Loucy (cell line): ENCODE measurements around the gene STAT4.

ENCODE experiments used
- H2AFZ ChIP-seq: fragments of 200-600 bp; sonication (generic); 2 replicates; pipeline ENCODE4 v1.6.0; 2016; ENCODE audit warnings: antibody characterized with exemption, mild to moderate bottlenecking, low read length, moderate library complexity
- H3F3A ChIP-seq: fragments of 200-600 bp; 2 replicates; pipeline ENCODE4 v1.6.0; 2016; ENCODE audit warnings: antibody characterized with exemption, low read depth, mild to moderate bottlenecking
- H3K27me3 ChIP-seq: fragments of 200-600 bp; sonication (generic); 2 replicates; pipeline ENCODE4 v1.6.1; 2014; ENCODE audit warnings: low read length, mild to moderate bottlenecking; ENCODE audit not compliant: insufficient read depth, poor library complexity, severe bottlenecking
- H3K36me3 ChIP-seq: fragments of 200-600 bp; sonication (generic); 2 replicates; pipeline ENCODE4 v1.6.1; 2016; ENCODE audit warnings: low read length; ENCODE audit not compliant: insufficient read depth
- H3K4me1 ChIP-seq: fragments of 200-600 bp; sonication (generic); 2 replicates; pipeline ENCODE4 v1.5.1; 2014; ENCODE audit warnings: low read length, mild to moderate bottlenecking; ENCODE audit not compliant: insufficient read depth, poor library complexity, severe bottlenecking
- H3K4me2 ChIP-seq: fragments of 200-600 bp; sonication (generic); 2 replicates; pipeline ENCODE4 v1.6.0; 2014; ENCODE audit warnings: antibody characterized with exemption, low read length, low read depth, mild to moderate bottlenecking; ENCODE audit not compliant: poor library complexity, severe bottlenecking
- H3K4me3 ChIP-seq: fragments of 200-600 bp; sonication (generic); 2 replicates; pipeline ENCODE4 v1.5.1; 2014; ENCODE audit warnings: low read length, mild to moderate bottlenecking, mixed read lengths; ENCODE audit not compliant: poor library complexity, severe bottlenecking
- H3K79me2 ChIP-seq: fragments of 200-600 bp; sonication (generic); 2 replicates; pipeline ENCODE4 v1.6.1; 2014; ENCODE audit warnings: low read length; ENCODE audit not compliant: insufficient read depth
- H3K9ac ChIP-seq: fragments of 200-600 bp; sonication (generic); 2 replicates; pipeline ENCODE4 v1.6.0; 2014; ENCODE audit warnings: mild to moderate bottlenecking, low read depth, low read length, moderate library complexity; ENCODE audit not compliant: poor library complexity, severe bottlenecking
- H3K9me2 ChIP-seq: fragments of 200-600 bp; sonication (generic); replicated peaks from 2 replicates; pipeline ENCODE4 v1.6.1; 2016; ENCODE audit warnings: low read depth, low read length, mixed read lengths
- H3K9me3 ChIP-seq: fragments of 200-600 bp; sonication (generic); 2 replicates; pipeline ENCODE4 v1.6.1; 2014; ENCODE audit warnings: mild to moderate bottlenecking, antibody characterized with exemption, low read length, low read depth; ENCODE audit not compliant: insufficient read depth
- H4K20me1 ChIP-seq: fragments of 200-600 bp; sonication (generic); 2 replicates; pipeline ENCODE4 v1.6.0; 2014; ENCODE audit warnings: antibody characterized with exemption, low read length, mild to moderate bottlenecking; ENCODE audit not compliant: insufficient read depth, poor library complexity, severe bottlenecking
- EZH2phosphoT487 ChIP-seq: fragments of 200-600 bp; IDR thresholded peaks from 2 replicates; pipeline ENCODE4 v1.6.1; 2018; ENCODE audit warnings: antibody characterized with exemption, mild to moderate bottlenecking, moderate library complexity, borderline replicate concordance
- TF ChIP-seq, protein P1 (sequence below): fragments of 200-600 bp; sonication (generic); conservative IDR thresholded peaks from 2 replicates; pipeline ENCODE4 v1.5.1; 2014; ENCODE audit warnings: mild to moderate bottlenecking, antibody characterized with exemption, low read length

STAT4 gene

DNA sequence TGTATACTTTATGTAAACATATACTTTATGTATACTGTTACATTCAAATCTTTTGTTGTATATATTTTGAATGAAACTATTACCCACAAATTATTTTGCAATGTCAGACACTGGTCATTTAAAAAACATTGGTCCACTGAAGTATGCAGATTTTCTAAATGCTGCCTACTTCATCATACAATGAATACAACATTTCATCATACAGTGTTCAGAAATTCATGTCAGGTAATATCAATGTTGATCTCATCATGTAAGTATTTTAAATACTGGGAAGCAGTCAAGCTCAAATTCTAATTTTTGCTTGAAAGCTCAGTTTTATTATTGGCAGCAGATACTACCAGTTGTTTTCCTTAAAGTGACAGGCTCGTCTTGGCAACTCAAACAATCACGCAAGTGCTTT lies 2.9 kb upstream of the STAT4 start:
- Histone ChIP-seq H3K4me2 (no peak overlapping the region), H3K36me3 (no peaks in the 10 kb centered on the region), H3F3A (0 out of 2 replicates have a peak, but pooled peaks cover 3% of the 10 kb centered on the region), H3K79me2 (no peaks in the 10 kb centered on the region), H2AFZ (no peak overlapping the region), H3K9me3 (no peaks in the 10 kb centered on the region), H3K27me3 (no peaks in the 10 kb centered on the region), H3K9me2 (no peaks in the 10 kb centered on the region), H3K9ac (no peak overlapping the region), H3K4me3 (no peak overlapping the region), H4K20me1 (no peaks in the 10 kb centered on the region), H3K4me1 (peaks cover 57% of the 10 kb centered on the region)
- TF ChIP-seq, protein P1, sequence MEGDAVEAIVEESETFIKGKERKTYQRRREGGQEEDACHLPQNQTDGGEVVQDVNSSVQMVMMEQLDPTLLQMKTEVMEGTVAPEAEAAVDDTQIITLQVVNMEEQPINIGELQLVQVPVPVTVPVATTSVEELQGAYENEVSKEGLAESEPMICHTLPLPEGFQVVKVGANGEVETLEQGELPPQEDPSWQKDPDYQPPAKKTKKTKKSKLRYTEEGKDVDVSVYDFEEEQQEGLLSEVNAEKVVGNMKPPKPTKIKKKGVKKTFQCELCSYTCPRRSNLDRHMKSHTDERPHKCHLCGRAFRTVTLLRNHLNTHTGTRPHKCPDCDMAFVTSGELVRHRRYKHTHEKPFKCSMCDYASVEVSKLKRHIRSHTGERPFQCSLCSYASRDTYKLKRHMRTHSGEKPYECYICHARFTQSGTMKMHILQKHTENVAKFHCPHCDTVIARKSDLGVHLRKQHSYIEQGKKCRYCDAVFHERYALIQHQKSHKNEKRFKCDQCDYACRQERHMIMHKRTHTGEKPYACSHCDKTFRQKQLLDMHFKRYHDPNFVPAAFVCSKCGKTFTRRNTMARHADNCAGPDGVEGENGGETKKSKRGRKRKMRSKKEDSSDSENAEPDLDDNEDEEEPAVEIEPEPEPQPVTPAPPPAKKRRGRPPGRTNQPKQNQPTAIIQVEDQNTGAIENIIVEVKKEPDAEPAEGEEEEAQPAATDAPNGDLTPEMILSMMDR = no peak
- no peak for TF ChIP-seq EZH2phosphoT487

DNA sequence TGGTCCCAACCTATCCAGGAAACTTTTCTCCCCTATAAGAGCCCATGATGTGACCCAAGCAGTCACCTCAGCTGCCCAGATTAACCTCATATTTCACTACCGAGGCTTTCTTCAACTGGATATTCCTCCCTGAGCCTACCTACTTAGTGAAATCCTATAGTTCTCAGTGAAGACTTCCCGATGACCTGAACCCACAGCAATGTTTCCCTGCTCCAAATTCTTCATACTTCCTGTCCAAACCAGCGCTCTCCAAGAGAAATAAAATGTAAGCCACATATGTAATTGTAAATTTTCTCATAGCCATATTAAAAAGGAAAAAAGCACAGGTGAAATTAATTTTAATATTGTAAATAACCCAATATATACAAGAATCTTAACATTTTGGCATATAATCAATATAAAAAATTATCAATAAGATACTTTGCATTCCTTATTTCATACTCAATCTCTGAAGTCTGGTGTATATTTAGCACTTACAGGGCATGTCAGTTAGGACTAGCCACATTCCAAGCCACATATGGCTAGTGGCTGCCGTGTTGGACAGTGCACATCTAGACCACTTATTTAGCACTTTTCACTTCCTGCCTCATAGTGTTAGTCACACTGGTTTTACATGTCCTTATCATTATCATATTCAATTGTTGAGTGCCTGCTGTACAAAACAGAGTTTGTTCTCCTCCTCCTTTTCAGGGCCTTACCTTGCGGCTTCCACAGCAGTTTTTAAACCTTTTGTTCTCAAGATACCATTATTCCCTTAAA lies 1.9 kb upstream of the STAT4 start:
- H3K4me2 ChIP-seq = peak overlapping the region; percentile 13
- H3K4me3 ChIP-seq = no peak overlapping the region
- H3K27me3 ChIP-seq = no peaks in the 10 kb centered on the region
- no peak overlapping the region for H3K9ac ChIP-seq
- no peaks in the 10 kb centered on the region for H3K9me3 ChIP-seq
- H3K4me1 ChIP-seq = peaks cover 67% of the 10 kb centered on the region
- H3K79me2 ChIP-seq = no peaks in the 10 kb centered on the region
- no peak overlapping the region for H2AFZ ChIP-seq
- H3F3A ChIP-seq = peaks cover 6% of the 10 kb centered on the region; the same call in 1 of the 2 replicates
- no peaks in the 10 kb centered on the region for H3K36me3 ChIP-seq
- H3K9me2 ChIP-seq = no peaks in the 10 kb centered on the region
- no peak for TF ChIP-seq EZH2phosphoT487
- TF ChIP-seq, protein P1 = no peak
- no peaks in the 10 kb centered on the region for H4K20me1 ChIP-seq

DNA sequence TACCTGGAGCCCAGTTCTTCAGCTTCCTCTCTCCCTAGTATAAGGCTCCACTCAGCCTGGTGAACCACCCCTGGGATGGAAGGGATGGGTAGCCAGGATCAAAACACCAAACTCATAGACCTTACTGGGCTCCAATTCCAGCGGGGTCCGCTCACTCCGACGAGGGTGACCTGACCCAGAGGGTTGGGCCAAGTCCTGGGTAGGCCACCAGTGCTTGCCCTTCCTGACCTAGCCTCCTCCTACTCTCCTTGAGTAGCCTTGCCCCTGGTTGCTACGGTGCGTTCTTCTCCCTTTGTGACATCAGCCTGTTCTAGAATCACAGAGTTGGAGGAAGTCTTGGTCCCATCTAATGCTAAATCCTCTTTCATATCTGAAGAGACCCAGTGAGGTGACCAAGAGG lies 537 bp upstream of the STAT4 start:
- no peaks in the 10 kb centered on the region for H3K9me3 ChIP-seq
- H2AFZ ChIP-seq = peak overlapping the region; percentile 66

More for the DNA sequence above, 537 bp upstream of the STAT4 start:
- H3K36me3 ChIP-seq = no peaks in the 10 kb centered on the region
- no peaks in the 10 kb centered on the region for H3K9me2 ChIP-seq
- H3K4me2 ChIP-seq = peak overlapping the region; percentile 81
- H3F3A ChIP-seq = peaks cover 6% of the 10 kb centered on the region; the same call in 1 of the 2 replicates
- H3K27me3 ChIP-seq = no peaks in the 10 kb centered on the region
- H3K9ac ChIP-seq = peak overlapping the region; percentile 70
- no peaks in the 10 kb centered on the region for H4K20me1 ChIP-seq
- peaks cover 78% of the 10 kb centered on the region for H3K4me1 ChIP-seq
- TF ChIP-seq, protein P1 = no peak
- TF ChIP-seq EZH2phosphoT487 = no peak
- H3K79me2 ChIP-seq = no peaks in the 10 kb centered on the region
- H3K4me3 ChIP-seq = peak overlapping the region; percentile 85
